Measurements from ENCODE around the gene GDF2. TPM values are rescaled to one million over a fixed set of nuclear protein-coding genes. Genes with fewer than 3 reads are reported as not detected.

GDF2 gene
- total and polyA plus RNA-seq, 2 of the 4 experiments (the other 2 are of a cell fraction), result under 0.01 TPM; not detected in 1

DNA sequence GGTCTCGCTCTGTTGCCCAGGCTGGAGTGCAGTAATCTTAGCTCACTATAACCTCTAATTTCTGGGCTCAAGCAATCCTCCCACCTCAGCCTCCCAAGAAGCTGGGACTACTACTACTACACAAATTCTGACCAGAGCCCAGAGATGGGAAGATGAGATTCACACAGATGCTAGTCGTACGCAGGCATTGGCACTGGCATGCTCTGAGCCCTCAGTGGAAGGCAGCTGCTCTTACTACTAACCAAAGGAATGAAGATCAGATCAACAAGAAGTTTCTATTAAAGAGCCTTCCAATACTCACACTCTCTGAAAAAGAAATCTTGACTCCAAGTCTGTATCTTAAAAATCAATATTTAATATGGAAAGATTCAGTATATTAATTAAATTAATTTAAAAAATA, 10.7 kb downstream of the GDF2 start:
- CTCF ChIA-PET, result no interaction called here
- Histone ChIP-seq H2BK15ac (ENCODE audit: low read depth, low read length) (no peak overlapping the region), H4K5ac (ENCODE audit: low read depth, low read length) (no peak overlapping the region), H3K27me3 (ENCODE audit: control insufficient read depth, insufficient read depth, low read length) (peaks cover 8% of the 10 kb centered on the region), H3K23ac (ENCODE audit: low read depth, low read length) (no peak overlapping the region), H3K36me3 (ENCODE audit: control insufficient read depth, insufficient read depth, low read length) (no peaks in the 10 kb centered on the region), H3K9me1 (ENCODE audit: insufficient read depth, low read length) (peaks cover under 1% of the 10 kb centered on the region; the same call in 1 of the 2 replicates), H2AK5ac (ENCODE audit: low read depth, low read length) (no peak overlapping the region), H2BK5ac (ENCODE audit: low read depth, low read length, poor library complexity, severe bottlenecking) (no peak overlapping the region), H3K9ac (ENCODE audit: low read depth, low read length) (no peak overlapping the region), H4K91ac (ENCODE audit: insufficient read depth, low read depth, low read length) (no peak overlapping the region), H2AK9ac (replicated peaks; ENCODE audit: low read depth, low read length, poor library complexity) (no peak overlapping the region), H3K79me1 (ENCODE audit: low read depth in 1 of 2, low read length in 2 of 2) (no peaks in the 10 kb centered on the region), H3K18ac (ENCODE audit: low read depth, low read length) (no peak overlapping the region), H3K4me1 (ENCODE audit: control insufficient read depth, insufficient read depth, low read length) (peaks cover 1% of the 10 kb centered on the region; the same call in 1 of the 2 replicates), H2AFZ (replicated peaks; ENCODE audit: low read length, poor library complexity) (no peak overlapping the region), H4K20me1 (ENCODE audit: insufficient read depth, low read length) (no peaks in the 10 kb centered on the region), H3K56ac (ENCODE audit: extremely low read depth, insufficient read depth, low read length) (no peak overlapping the region), H3K4me3 (ENCODE audit: insufficient read depth, low read depth, low read length) (no peak overlapping the region), H3K9me3 (ENCODE audit: control insufficient read depth, insufficient read depth, low read length) (no peaks in the 10 kb centered on the region), H3K4me2 (ENCODE audit: low read depth, low read length) (no peak overlapping the region), H3K4ac (ENCODE audit: low read depth, low read length) (no peak overlapping the region), H3K14ac (replicated peaks; ENCODE audit: low read depth, low read length) (no peak overlapping the region), H3K27ac (ENCODE audit: insufficient read depth, low read length) (no peak overlapping the region), H4K8ac (ENCODE audit: low read depth in 2 of 2, low read length in 2 of 2) (no peak overlapping the region), H2BK20ac (ENCODE audit: low read depth, low read length) (no peak overlapping the region), H2BK120ac (ENCODE audit: low read depth, low read length) (no peak overlapping the region)
- TF ChIP-seq MAZ (IDR thresholded peaks at IDR 0.05; ENCODE audit: borderline replicate concordance, low read depth, low read length), result no peak
- TF ChIP-seq, protein P1, sequence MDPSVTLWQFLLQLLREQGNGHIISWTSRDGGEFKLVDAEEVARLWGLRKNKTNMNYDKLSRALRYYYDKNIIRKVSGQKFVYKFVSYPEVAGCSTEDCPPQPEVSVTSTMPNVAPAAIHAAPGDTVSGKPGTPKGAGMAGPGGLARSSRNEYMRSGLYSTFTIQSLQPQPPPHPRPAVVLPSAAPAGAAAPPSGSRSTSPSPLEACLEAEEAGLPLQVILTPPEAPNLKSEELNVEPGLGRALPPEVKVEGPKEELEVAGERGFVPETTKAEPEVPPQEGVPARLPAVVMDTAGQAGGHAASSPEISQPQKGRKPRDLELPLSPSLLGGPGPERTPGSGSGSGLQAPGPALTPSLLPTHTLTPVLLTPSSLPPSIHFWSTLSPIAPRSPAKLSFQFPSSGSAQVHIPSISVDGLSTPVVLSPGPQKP (IDR thresholded peaks at IDR 0.05; ENCODE audit: borderline replicate concordance, low read depth, low read length), result no peak
- POLR2A ChIA-PET (ENCODE audit: unreplicated experiment), result no interaction called here
- ATAC-seq (ENCODE audit: low read depth) (peak; percentile 66), DNase-seq (peak; percentile 31)
- in situ Hi-C loops (cut with MboI; ENCODE audit: low sequenced_read_pairs) (no loop called here), intact Hi-C loops (cut with micrococcal nuclease) (no loop called here), dilution Hi-C loops (cut with HindIII; ENCODE audit: low sequenced_read_pairs, unreplicated experiment) (no loop called here)
- no CpG with 5 or more reads among the region's 3 CpGs for WGBS, 2 experiments (ENCODE audit: extremely low coverage in 2 of 2, insufficient read length in 1 of 2)
- BruUV-seq (replicated peaks), result no TSS peak
